Measurements from ENCODE around the gene SMARCC1.
"Not testable (repeated sequence)": the region's sequence is repeated elsewhere in the genome, so short reads cannot be mapped to it uniquely, and the experiment has no call there.

Gene SMARCC1

DNA sequence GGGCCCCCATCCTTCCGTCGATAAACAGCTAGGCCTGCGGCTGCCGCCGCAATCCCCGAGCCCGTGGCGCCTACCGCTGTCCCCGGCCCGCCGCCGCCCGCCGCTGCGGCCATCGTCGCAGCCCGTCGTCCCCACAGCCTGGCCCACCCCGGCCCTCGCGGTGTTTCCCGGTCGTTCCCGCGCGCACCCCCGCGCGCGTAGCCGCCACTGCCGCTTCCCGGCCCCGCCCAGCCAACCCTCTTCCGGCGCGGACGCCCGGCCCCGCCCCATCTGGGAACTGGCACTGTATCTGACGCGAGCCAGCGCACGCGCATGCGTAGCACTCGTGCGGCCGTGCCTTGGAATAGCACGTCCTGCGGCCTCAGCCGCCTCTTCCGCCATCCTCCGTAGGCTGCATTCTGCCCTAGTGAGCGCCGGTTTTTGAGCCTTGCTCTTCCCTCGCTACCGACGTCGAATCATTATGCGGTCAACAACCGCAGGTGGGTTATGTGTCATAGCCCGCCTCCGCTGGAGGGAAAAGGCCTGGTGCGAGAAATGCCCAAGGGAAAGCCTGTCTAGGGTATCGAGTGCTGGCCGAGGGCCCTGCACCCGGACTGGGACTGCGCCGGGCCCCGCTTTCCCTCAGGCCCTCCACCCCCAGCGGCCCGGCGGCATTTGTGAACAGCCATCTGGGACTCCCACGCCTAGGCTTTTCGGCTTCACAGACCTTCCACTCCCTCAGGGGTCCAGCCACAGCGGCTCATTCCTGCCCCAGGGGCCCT, at the start of gene SMARCC1:
SMARCC1 (minus strand) TSS at position 209 of the 761 bp plus-strand sequence; CDS start at position 113, 96 bp downstream.
- DNase-seq: peak; percentile 90 to 98

DNA sequence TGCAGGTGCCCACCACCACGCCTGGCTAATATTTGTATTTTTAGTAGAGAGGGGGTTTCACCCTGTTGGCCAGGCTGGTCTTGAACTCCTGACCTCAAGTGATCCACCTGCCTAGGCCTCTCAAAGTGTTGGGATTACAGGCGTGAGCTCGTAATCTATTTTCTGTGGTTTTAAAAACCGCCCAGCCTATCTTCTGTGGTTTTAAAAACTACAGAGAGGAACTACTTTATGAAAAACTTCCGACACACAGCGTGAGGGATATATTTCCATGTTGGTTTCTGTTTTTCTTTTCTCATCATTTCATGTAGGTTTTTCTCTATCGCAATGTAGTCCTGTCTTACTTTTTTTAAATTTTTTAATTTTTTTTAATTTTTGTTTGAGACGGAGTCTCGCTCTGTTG, 47.8 kb upstream of the SMARCC1 start:
- DNase-seq: not testable (repeated sequence)

DNA sequence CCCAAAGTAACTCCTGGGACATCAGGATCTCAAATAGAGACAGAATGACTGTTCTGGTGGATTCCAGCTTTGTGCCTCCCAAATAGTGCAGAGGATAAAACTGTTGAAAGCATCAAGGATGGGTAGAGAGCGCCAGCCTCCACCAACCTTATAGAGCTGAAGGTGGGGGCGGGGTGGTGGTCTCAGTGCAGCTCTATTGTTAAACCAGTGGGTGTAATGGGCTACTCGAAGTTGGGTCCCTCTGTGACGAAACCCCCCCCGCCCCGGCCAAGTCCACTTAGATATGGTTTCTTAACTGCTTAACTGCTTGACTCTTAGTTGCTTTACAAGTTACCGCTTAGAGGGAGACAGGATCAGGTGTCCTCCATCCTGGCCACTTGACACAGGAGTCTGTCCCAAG, 43.9 kb upstream of the SMARCC1 start:
- no peak for DNase-seq

DNA sequence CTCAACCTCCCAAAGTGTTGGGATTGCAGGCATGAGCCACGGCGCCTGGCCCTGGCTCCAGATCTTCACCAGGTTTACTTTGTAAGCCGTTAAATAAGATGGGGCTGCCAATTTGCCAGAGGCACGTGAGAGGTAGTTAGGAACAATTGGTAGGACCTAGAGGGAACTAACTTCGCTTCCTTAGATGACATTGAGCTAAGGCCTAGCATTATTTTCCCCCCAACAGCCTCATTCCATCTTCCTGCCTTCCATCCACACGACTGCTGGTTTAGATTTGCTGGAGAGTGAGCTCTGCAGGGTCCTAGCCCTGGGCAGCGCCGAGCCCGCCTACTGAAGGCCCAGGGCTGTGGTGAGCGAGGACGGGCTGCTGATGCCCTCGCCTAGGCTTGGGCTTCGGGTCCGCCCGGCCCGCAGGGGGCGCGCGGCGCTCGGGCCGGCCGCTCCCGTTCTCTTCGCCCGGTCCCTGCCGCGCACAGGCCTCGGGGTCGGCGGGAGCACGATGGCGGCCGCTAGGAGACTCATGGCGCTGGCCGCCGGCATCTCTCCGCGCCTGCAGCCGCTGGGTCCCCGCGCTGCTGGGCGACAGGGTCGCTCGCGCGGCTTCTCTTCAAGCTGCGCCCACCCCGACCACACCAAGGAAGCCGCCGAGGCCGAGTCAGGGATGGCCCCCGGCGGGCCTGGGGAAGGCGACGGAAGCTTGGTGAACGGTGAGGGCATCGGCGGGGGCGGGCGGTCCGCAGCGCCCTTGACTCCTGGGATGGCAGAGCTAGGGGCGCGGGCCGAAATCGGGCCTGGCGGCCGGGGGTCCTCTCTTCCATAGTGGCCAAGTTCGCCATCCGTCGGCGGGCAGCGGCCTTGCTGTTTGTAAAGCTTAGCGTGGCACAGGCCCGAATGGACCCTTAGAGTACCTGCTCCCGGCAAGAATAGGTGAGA, 43.1 kb upstream of the SMARCC1 start:
- peak; percentile 62 to 92 for DNase-seq

DNA sequence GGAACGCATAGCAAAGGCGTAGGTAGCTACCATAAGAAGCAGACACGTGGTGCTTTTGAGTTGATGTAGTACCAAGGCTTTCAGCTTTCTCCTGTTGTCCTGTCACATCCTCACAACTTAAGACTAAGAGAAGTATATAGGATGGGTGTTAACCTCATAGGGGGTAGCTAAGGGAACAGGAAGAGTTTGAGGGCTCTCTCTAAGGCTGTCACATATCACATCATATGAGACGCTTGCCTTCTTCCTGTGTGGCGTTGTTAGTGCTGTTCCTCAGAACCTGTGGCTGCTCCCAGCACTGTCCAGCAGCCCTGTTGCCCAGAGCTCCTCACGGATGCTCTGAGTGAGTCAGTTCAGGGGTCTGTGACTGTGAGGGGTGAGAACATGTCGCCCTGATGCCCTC, 35.9 kb upstream of the SMARCC1 start:
- no peak for DNase-seq

DNA sequence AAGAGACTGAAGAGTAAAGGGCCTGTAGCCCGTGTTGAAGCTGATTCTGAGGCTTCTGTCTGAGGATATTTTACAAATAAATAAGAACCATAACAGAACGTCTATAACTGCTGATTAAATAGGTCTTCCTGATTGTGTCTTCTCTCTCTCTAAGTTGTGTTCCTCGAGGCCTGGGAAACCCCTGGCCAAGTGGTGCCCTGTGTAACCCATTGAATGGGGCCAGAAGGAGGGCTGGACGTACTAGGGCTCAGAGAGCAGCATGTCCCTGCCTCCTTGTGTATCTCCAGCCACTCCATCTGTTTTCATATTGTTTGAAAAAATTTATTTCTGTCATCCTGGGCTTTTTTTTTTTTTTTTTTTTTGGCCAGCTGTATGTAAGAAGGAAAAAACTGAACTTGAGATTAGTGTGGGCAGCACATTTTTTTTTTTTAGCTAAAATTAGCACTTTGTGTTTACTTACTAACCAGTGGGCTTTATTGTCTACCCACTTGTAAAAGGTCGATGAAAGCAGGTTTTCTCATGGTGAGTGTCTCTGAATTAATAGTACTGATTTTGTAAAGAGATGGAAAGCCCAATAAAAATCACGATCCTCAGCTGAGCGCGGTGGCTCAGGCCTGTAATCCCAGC, 32.0 kb upstream of the SMARCC1 start:
- no peak for DNase-seq

DNA sequence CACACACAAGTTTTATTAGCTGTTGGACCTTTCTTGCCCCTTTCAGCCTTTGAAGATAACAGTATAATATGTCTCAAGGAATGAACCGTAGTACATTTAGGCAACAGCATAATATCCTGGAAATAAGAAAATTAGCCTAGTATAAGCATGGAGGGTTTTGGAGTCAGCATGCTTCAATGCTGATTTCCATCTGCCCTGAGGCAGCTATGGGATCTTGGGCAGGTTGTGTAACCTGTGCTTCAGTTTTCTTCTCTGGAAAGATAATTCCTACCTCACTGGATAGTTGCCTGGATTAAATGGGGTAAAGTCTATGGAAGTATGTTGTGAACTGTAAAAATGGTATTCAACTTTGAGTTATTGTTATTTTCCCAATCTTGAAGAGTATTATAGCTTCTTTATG, 22.9 kb upstream of the SMARCC1 start:
- DNase-seq: no peak

DNA sequence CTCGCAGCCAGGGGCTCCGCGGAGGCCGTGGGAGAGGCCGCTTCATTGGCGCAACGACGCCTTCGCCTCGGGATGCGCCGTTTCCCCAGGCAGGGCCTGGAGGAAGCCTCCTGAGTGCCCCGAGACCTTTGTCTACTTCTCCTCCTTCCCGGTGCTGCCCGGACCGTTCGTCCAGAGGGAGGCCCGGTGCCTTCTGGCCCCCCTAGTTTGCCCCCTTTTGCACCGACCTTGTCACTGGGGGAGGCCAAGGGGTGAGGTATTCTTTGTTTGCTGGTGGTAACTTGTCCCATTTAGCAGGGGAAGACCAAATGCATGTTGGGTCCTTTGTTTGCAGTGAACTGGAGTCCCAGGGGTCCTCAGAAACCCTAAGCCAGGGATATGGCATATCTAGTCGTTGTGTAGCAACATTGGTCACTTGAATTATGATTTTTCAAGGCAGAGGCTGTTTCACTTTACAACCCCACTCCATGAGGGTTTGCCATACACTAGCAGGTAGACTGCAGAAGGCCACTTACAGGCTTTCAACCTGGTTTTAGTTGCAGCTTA, 21.9 kb upstream of the SMARCC1 start:
- peak in 1 of 2 experiments; percentile 41 for DNase-seq

DNA sequence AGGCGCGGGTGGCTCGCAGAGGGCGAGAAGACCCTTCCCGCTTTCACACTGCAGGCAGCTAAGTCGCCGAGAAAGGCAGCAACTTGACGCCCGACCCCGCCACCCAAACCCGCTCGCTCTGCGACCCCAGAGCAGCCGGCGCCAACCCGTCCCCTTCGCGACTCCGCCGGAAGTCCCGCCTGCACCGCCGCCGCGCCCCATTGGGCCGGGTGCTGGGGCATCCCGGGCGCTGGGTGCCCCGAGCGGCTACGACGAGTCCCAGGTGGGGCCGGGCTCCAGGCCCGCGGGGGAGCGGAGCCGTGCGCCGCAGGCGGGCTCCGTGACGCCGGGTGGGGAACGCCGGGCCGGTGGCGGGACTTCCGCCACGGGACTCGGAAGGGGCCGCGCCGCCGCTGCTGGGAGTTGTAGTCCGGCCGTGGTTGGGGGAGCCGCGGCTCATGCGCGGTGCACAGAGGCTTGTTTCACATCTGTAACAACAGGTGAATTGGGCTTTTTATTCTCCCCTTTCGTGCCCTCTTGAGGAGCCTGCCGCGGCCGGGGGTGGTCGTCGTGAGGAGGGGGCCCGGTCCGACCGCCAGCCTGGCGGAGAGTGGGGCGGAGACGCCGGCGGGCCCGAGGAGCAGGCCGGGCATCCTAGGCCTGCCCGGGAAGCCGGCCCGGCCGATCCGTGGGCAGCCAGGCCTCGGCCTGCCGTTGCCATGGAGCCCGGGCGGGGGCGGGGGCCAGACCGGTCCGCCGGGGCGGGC, 21.2 kb upstream of the SMARCC1 start, which contains the start of gene DHX30:
DHX30 (plus strand) TSS at position 405 of the 746 bp plus-strand sequence. CDS start 7,546 bp downstream, outside the sequence.
- DNase-seq: peak; percentile 55 to 89

DNA sequence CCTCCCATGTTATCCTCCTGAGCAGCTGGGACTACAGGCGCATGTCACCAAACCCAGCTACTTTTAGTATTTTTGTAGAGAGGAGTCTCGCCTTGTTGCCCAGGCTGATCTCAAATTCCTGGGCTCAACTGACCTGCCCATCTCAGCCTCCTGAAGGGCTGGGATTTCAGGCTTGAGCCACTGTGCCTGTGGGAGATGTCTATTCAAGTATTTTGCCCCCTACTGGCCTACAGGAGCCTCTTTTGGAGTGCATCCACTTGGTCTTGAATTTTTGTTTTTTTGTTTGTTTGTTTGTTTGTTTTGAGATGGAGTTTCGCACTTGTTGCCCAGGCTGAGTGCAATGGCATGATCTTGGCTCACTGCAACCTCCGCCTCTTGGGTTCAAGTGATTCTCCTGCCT, 18.0 kb upstream of the SMARCC1 start:
- DNase-seq: no peak

DNA sequence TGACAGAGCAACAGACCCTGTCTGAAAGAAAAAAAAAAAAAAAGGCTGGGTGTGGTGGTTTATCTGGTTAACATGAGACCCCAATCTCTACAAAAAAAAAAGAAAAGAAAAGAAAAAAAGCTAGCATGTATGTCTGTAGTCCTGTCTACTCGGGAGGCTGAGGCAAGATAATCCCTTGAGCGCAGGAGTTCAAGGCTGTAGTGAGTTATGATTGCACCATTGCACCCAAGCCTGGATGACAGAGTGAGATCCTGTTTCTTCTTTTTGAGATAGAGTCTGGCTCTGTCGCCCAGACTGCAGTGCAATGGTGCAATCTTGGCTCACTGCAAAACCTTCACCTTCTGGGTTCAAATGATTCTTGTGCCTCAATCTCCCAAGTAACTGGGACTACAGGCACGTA, 12.9 kb upstream of the SMARCC1 start:
- DNase-seq: no peak

DNA sequence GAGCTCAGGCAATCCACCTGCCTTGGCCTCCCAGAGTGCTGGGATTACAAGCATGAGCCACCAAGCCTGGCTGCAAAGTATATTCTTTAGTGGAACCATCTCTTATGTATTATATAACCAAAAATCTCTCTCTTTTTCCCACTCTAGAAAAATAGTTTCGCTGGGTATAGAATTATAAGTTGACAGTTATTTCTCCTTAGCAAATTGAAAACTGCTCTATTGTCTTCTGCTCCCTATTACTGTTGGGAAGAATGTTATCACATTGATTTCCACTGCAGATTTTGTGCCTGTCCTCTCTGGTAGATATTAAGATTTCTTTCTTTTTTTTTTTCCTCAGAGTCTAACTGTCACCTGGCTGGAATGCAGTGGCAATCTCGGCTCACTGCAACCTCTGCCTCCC, 11.0 kb upstream of the SMARCC1 start:
- no peak for DNase-seq

DNA sequence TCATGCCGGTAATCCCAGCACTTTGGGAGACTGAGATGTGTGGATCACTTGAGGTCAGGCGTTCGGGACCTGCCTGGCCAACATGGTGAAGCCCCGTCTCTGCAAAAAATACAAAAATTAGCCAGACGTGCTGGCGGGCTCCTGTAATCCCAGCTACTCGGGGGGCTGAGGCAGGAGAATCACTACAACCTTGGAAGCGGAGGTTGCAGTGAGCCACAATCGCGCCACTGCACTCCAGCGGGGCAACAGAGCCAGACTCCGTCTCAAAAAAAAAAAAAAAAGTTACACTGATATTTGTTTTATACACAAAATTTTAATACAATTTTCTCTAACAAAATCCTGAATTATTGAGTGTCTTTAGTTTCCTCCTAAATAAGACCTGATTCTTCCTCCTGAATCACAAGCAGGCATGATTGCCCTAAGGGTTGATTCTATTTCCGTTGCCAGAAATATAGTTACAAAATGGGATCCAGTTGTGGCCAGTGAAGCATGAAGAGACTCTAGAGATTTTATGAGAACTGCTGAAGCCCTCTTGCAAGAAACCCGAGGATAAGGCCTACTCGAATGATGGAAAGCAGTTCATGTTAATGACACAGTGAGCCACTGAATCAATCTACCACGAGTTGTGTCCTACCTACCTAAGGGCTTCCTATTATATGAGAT, 9.6 kb upstream of the SMARCC1 start:
- DNase-seq: no peak

DNA sequence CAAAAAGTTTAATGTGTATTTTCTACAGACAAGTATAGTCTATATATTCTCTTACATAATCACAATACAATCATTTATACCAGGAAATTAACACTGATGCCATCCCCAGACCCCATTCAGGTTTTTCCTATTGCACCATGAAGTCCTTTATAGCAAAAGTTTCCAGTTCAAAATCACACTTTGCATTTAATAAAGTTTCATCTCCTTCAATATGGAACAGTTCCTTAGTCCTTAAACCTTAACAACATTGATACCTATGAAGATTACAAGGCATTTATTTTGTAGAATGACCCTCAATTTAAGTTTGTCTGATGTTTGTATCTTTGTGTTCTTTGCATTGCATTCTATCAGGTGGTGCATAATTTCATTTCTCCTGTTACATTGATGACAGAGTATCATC, 2.0 kb upstream of the SMARCC1 start:
- DNase-seq: no peak

DNA sequence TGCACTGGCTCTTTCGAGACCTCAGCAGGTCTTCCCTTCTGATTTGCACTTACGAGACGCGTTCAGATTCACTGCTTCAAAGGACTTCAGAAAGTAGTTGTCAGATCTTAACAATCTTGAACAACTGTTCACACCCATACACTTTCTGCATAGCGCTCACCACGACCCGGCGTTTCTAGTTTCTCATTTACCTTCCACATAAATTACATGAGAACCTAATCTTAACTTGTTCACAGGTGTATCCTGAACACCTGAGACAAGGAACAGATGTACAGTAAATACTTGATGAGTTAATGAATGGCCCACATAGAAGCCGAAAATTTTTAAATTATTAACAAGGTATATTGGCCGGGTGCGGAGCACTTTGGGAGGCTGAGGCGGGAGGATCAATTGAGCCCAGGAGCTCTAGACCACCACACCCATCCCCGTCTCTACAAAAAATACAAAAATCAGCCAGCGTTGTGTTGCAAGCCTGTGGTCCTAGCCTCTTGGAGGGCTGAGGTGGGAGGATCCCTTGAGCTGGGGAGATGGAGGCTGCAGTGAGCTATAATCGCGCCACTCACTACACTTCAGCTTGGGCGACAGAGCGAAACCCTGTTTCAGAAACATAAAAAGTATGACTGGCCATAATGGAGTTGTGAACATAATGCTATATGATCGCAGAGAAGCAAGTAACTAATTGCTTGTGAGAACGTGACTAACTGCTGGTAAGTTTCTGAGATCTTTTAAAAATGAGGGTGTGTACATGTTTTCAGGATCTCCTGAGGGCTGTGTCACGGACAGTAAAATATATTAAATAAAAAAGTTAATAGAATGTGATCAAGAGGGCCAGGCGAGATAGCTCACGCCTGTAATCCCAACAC, 984 bp upstream of the SMARCC1 start:
- no peak for DNase-seq

DNA sequence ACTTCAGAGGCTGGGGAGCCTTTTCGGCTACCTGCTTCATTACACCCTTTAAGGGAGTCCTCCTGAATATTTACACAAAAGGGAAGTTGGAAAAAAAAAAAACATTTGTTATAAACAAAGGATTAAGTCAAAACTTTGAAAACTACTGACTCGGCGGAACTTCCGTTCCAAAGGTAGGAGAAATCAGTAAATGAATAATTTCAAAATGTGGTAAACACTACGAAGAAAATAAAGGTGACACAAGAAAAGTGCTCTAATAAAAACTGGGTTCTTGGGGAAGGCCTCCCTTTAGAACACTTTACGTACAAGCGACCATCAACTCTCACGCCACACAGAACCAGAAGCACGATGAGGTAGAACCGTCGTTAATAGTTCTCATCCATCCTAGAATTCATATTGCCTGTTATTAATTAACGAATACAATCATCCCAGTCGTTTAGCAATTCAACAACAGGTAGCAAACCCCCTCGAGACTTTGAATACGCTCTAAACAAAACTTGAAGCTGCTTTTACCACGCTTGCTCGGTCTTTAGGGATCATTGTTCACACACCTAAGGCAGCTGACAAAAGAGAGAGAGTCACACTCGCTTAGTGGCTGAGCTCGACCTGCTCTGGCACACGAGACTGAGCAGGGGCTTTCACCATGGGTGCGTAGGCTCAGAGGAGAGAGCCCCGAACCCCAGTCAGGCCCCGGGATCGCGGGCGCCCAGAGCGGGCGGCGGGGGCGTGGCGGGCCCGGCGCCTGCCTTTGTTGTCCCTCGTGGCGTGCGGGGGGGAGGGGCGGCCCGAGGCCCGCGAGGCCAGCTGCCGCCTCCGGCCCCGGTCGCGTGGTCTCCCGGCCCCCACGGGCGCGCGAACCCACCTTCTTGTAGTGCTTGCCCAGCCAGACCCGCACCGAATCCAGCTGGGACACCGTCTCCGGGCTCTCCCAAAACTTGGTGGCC, 680 bp downstream of the SMARCC1 start:
- peak; percentile 9 to 67 for DNase-seq

DNA sequence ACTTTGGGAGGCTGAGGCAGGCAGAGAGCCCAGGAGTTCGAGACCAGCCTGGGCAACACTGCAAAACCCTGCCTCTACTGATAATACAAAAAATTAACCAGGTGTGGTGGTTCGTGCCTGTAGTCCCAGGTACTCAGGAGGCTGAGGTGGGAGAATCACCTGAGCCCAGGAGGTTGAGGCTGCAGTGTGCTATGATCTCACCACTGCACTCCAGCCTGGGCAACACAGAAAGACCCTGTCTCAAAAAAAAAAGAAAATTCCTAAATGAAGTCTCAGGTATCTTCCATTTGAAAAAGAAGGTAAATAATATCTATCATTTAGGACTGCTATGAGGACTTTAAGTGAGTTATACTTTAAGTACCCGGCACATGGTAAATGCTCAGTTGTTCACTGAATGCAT, 2.9 kb downstream of the SMARCC1 start:
- no peak for DNase-seq

DNA sequence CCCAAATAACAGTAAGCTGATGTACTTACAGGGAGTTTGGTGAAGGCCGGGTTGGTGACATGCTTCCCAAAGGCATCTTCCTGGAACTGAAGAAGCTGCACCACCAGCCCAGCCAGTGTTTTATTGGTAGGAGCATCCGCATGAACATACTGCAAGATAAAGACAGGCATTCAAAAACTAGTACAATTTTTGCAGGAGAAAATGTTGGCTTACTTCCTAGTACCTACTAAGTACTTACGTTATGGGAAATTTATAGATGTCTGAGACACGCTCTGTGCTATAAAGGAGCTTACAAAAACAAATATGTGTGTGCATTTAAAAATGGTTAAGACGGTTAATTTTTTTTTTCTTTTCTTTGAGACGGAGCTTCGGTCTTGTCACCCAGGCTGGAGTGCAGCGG, 8.9 kb downstream of the SMARCC1 start:
- no peak for DNase-seq

DNA sequence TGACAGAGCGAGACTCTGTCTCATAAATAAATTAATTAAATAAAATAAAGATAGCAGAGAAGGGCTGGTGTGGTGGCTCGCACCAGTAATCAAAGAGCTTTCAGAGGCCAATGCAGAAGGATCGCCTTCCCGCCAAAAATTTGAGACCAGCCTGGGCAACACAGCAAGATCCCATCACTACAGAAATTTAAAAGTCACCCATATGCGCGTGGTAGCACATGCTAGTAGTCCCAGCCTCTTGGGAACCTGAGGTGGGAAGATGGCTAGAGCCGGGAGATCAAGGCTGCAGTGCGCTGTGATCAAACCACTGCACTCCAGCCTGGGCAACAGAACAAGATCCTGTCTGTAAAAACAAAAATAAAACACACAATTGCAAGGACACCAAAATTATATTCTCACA, 9.6 kb downstream of the SMARCC1 start:
- no peak for DNase-seq

DNA sequence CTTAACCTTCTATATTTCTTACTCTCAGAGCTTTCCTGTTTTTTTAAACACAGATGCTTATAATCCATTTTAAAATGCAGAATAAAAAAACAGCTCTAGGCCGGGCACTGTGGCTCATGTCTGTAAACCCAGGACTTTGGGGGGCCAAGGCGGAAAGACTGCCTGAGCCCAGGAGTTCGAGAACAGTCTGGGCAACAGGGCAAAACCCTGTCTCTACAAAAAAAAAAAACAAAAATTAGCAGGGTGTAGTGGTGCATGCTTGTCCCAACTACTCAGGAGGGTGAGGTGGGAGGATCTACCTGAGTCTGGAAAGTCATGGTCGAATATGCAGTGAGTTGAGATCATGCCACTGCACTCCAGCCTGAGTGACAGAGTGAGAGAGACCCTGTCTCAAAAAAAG, 15.5 kb downstream of the SMARCC1 start:
- DNase-seq: no peak
